CD8-positive, alpha-beta memory T cell (primary cell): ENCODE results near the gene CD96. TPM values are rescaled to one million over a fixed set of nuclear protein-coding genes. Genes with fewer than 3 reads are reported as not detected.
A peak's percentile ranks its signal among the peaks of the same experiment; 100 is the strongest.

Experiments used
- CTCF ChIA-PET: fragments of 350-600 bp; sonication (Branson Sonifier 250); formaldehyde crosslinking; loops from one replicate; lab custom pipeline; 2021; ENCODE audit warnings: antibody characterized with exemption; lab: Charles Lee
- POLR2A ChIA-PET: fragments of 350-600 bp; sonication (Branson Sonifier 250); formaldehyde crosslinking; loops from one replicate; lab custom pipeline; 2021; ENCODE audit warnings: antibody characterized with exemption; lab: Charles Lee
- DNase-seq, 5 donors: peaks; one replicate each; pipeline versions ENCODE4 v3.0.0 to v3.0.0-alpha.2; 2020 to 2022; ENCODE audit warnings: mixed read lengths in 1 of 5
- H3K27ac ChIP-seq: one replicate; pipeline ENCODE4 v1.7.0; 2013; ENCODE audit warnings: low read depth, mild to moderate bottlenecking, low read length, moderate library complexity
- H3K27me3 ChIP-seq: 2 replicates; pipeline ENCODE4 v1.7.0; 2013; ENCODE audit warnings: low read length, mild to moderate bottlenecking; ENCODE audit not compliant: insufficient read depth, poor library complexity, severe bottlenecking
- H3K36me3 ChIP-seq: 2 replicates; pipeline ENCODE4 v1.7.0; 2013; ENCODE audit warnings: mild to moderate bottlenecking, low read length, moderate library complexity; ENCODE audit not compliant: insufficient read depth
- H3K4me1 ChIP-seq: 2 replicates; pipeline ENCODE4 v1.7.0; 2013; ENCODE audit warnings: mild to moderate bottlenecking, low read length, moderate library complexity; ENCODE audit not compliant: insufficient read depth
- H3K4me3 ChIP-seq: 2 replicates; pipeline ENCODE4 v1.7.0; 2013; ENCODE audit warnings: mild to moderate bottlenecking, low read length
- H3K9me3 ChIP-seq: 2 replicates; pipeline ENCODE4 v1.7.0; 2013; ENCODE audit warnings: mild to moderate bottlenecking, low read length
- H3K27ac Mint-ChIP-seq, 8 donors: one replicate each; pipeline ENCODE4 v1.8.0; 2020 to 2021; ENCODE audit warnings: mixed read lengths in 8 of 8, mild to moderate bottlenecking in 6 of 8, inconsistent platforms in 3 of 8, moderate library complexity in 3 of 8
- H3K27me3 Mint-ChIP-seq, 2 donors: one replicate each; pipeline ENCODE4 v1.8.0; 2020 to 2021; ENCODE audit warnings: mixed read lengths in 2 of 2, mild to moderate bottlenecking in 1 of 2, moderate library complexity in 1 of 2
- H3K36me3 Mint-ChIP-seq, 3 donors: one replicate each; pipeline ENCODE4 v1.8.0; 2020 to 2021; ENCODE audit warnings: mixed read lengths in 3 of 3, inconsistent platforms in 1 of 3, mild to moderate bottlenecking in 1 of 3
- H3K4me1 Mint-ChIP-seq, 3 donors: one replicate each; pipeline ENCODE4 v1.8.0; 2020 to 2021; ENCODE audit warnings: mixed read lengths in 3 of 3, inconsistent platforms in 1 of 3, mild to moderate bottlenecking in 1 of 3
- H3K4me3 Mint-ChIP-seq, 7 donors: one replicate each; pipeline ENCODE4 v1.8.0; 2020 to 2021; ENCODE audit warnings: mixed read lengths in 7 of 7, mild to moderate bottlenecking in 6 of 7, moderate library complexity in 4 of 7, inconsistent platforms in 2 of 7
- H3K9me3 Mint-ChIP-seq, 5 donors: one replicate each; pipeline ENCODE4 v1.8.0; 2020 to 2022; ENCODE audit warnings: mixed read lengths in 5 of 5, mild to moderate bottlenecking in 3 of 5, moderate library complexity in 2 of 5, inconsistent platforms in 1 of 5
- polyA plus RNA-seq: library from polyadenylated mRNA; unstranded; fragments of 300-500 nt; fragmentation: Illumina TruSeq; gene quantifications from one replicate; pipeline ENCODE4 v1.2.3, GENCODE V29; 2021
- total RNA-seq, 2 experiments: library from RNA; stranded (reverse); gene quantifications; one replicate each; pipeline ENCODE4 v1.2.3, GENCODE V29; 2021

Gene CD96
- total and polyA plus RNA-seq, 3 experiments from 2014 or later = 69.1 to 262 (median 80.9) TPM

DNA sequence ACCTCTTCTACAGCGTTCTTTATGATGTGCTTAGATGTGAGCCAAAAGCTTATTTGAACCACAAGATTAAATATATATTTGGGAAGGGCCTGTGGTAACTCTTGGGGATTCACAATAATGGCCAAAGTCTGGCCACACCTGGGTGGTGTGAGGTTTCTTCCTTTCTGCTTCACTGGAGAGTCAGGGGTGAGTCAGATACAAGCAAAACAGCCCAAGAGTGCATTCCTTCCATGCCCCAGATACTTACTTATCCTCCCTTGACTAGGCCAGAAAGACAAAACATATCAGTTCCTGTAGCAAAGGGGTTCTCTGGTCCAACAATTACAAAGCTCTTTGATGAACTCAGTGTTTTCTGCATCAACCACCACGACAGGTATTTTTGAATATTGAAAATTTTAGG is 52.2 kb downstream of the CD96 start:
- Mint-ChIP-seq H3K36me3 (peaks cover 12 to 87% (median 25%) of the 10 kb centered on the region in 3 donors), H3K9me3 (no peaks in the 10 kb centered on the region), H3K27me3 (no peaks in the 10 kb centered on the region), H3K27ac (peak overlapping the region; percentile 57 to 96 (median 82)), H3K4me3 (peak overlapping the region in 4 of 7 donors; percentile 3 to 46 (median 18)), H3K4me1 (peaks cover 46 to 84% (median 80%) of the 10 kb centered on the region in 3 donors)
- ChIA-PET POLR2A (no interaction called here), CTCF (interaction anchor here (1.0 kb wide), 1 partner anchor 22 kb away, joined by 3 read pairs; no protein-coding TSS in a partner anchor)
- Histone ChIP-seq H3K27me3 (no peaks in the 10 kb centered on the region), H3K27ac (no peak overlapping the region), H3K4me3 (no peak overlapping the region), H3K4me1 (peaks cover 16% of the 10 kb centered on the region), H3K36me3 (peaks cover 22% of the 10 kb centered on the region), H3K9me3 (no peaks in the 10 kb centered on the region)
- DNase-seq = no peak

DNA sequence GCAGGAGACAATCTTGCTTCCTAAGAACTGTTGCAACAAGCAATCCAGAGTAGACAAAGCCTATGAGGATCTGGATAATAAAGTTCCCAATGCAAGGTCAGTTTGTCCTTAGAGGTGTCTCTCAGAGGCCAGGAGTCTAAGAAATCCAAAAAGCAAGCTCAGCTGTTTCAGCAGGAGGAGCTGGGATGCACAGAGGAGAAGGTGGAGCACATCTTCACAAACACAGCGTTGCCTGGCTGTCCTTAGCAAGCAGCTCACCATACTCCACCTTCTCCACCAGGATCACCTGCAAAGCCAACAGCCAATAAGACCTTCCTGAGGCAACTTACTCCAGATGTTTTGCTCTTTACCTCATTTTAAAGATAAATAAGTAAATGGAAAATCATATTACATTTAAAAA is 52.8 kb downstream of the CD96 start:
- CTCF ChIA-PET = interaction anchor here (1.0 kb wide), 1 partner anchor 22 kb away, joined by 3 read pairs; no protein-coding TSS in a partner anchor
- Mint-ChIP-seq H3K27ac (peak overlapping the region; percentile 51 to 95 (median 80)), H3K9me3 (no peaks in the 10 kb centered on the region), H3K36me3 (peaks cover 12 to 84% (median 26%) of the 10 kb centered on the region in 3 donors), H3K4me3 (peak overlapping the region in 1 of 7 donors; percentile 44), H3K4me1 (peaks cover 43 to 78% (median 76%) of the 10 kb centered on the region in 3 donors), H3K27me3 (no peaks in the 10 kb centered on the region)
- Histone ChIP-seq H3K4me3 (no peak overlapping the region), H3K9me3 (no peaks in the 10 kb centered on the region), H3K27me3 (no peaks in the 10 kb centered on the region), H3K36me3 (peaks cover 22% of the 10 kb centered on the region), H3K4me1 (peaks cover 16% of the 10 kb centered on the region), H3K27ac (no peak overlapping the region)
- POLR2A ChIA-PET = no interaction called here
- no peak for DNase-seq

DNA sequence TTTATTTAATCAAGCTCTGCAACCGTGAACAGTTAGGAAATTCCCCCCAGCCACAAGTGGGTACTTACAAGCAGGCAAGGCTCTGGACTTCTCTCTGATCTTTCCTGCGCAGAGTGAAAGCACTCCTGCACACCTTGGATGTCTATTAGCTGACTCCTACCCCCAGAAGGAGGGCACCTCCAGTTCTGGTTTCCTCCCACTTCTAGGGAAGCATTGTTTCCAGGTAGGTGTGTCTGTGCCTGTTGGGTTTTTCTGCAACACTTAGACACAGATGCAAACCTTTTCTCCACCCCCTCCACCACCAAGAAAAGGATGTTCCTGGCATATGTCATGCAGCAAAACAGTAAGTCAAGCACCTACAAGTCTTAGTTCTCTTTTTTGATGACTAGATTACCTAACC is 53.2 kb downstream of the CD96 start, which contains the start of gene ZBED2:
Gene ZBED2, minus strand, starts transcription at position 115 of the 400 bp plus-strand sequence. CDS start 1,145 bp downstream, outside the sequence.
- H3K27me3 ChIP-seq = no peaks in the 10 kb centered on the region
- no peak within 1 kb of the TSS for H3K4me3 ChIP-seq
- H3K4me1 ChIP-seq = peaks cover 16% of the 10 kb centered on the region
- ChIA-PET CTCF (interaction anchor here (1.0 kb wide), 1 partner anchor 21 kb away, joined by 3 read pairs; no protein-coding TSS in a partner anchor), POLR2A (no interaction called here)
- no peak for DNase-seq
- H3K27ac ChIP-seq = no peak within 1 kb of the TSS
- H3K9me3 ChIP-seq = no peaks in the 10 kb centered on the region
- H3K4me1 Mint-ChIP-seq = peaks cover 43 to 77% (median 75%) of the 10 kb centered on the region in 3 donors
- peak within 1 kb of the TSS in 3 of 7 donors; percentile 43 to 46 (median 44) for H3K4me3 Mint-ChIP-seq
- H3K27ac Mint-ChIP-seq = peak within 1 kb of the TSS; percentile 65 to 96 (median 84)
- H3K27me3 Mint-ChIP-seq = no peaks in the 10 kb centered on the region
- peaks cover 12 to 84% (median 29%) of the 10 kb centered on the region in 3 donors for H3K36me3 Mint-ChIP-seq
- H3K9me3 Mint-ChIP-seq = no peaks in the 10 kb centered on the region
- peaks cover 24% of the 10 kb centered on the region for H3K36me3 ChIP-seq

DNA sequence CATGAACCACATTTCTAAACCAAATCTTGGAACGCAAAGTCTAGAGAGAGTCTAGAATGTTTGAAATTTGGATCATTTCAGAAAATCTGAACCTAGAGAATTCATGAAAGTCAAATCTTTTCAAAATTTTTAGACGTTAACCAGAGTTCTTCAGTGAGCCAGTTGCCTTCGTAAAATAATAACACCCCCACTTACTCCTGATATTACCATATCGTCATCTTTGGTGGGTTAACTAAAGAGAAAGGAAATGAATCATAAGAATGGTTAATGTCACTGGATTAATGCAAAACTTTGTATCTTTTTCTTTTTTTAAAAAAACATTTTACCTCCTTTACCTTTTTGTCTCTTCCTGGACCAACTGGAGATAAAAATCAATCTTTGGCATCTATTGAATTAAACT is 54.3 kb downstream of the CD96 start:
- H3K36me3 Mint-ChIP-seq = peaks cover 17 to 85% (median 34%) of the 10 kb centered on the region in 3 donors
- CTCF ChIA-PET = no interaction called here
- H3K36me3 ChIP-seq = peaks cover 25% of the 10 kb centered on the region

DNA sequence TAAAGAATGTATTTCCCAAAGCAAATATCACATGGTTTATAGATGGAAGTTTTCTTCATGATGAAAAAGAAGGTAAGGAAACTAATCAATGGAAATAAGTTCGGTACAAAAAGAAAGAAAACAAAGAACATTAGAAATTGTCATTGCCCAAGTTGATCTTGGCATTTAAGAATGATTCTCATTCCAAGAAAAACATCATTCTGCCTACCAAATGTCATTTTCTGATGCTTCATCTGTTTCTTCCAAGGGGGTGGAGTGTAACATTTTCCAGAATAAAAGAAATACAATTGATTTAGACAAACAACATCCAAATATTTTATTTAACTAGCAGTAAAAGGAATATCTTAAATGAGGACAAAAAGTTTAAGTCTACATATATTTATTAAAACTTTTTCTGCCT is 56.1 kb downstream of the CD96 start:
- no peaks in the 10 kb centered on the region for H3K27me3 ChIP-seq
- ChIA-PET POLR2A (no interaction called here), CTCF (no interaction called here)
- peaks cover 16% of the 10 kb centered on the region for H3K36me3 ChIP-seq
- H3K4me1 ChIP-seq = peaks cover 12% of the 10 kb centered on the region
- no peaks in the 10 kb centered on the region for H3K9me3 Mint-ChIP-seq
- no peak overlapping the region for H3K4me3 ChIP-seq
- H3K4me1 Mint-ChIP-seq = peaks cover 32 to 64% (median 61%) of the 10 kb centered on the region in 3 donors
- H3K36me3 Mint-ChIP-seq = peaks cover 17 to 85% (median 36%) of the 10 kb centered on the region in 3 donors
- no peaks in the 10 kb centered on the region for H3K9me3 ChIP-seq
- H3K27ac ChIP-seq = no peak overlapping the region
- H3K27me3 Mint-ChIP-seq = no peaks in the 10 kb centered on the region
- no peak overlapping the region for H3K4me3 Mint-ChIP-seq
- no peak for DNase-seq
- peak overlapping the region; percentile 11 to 84 (median 33) for H3K27ac Mint-ChIP-seq

More for the DNA sequence above, 54.3 kb downstream of the CD96 start:
- peaks cover 16% of the 10 kb centered on the region for H3K4me1 ChIP-seq
- no peak overlapping the region for H3K4me3 ChIP-seq
- POLR2A ChIA-PET = no interaction called here
- H3K27me3 ChIP-seq = no peaks in the 10 kb centered on the region
- Mint-ChIP-seq H3K27me3 (no peaks in the 10 kb centered on the region), H3K9me3 (no peaks in the 10 kb centered on the region), H3K4me3 (peak overlapping the region in 2 of 7 donors; percentile 13 to 43), H3K27ac (peak overlapping the region; percentile 50 to 88 (median 80)), H3K4me1 (peaks cover 40 to 73% (median 71%) of the 10 kb centered on the region in 3 donors)
- no peak for DNase-seq
- H3K27ac ChIP-seq = no peak overlapping the region
- H3K9me3 ChIP-seq = no peaks in the 10 kb centered on the region

DNA sequence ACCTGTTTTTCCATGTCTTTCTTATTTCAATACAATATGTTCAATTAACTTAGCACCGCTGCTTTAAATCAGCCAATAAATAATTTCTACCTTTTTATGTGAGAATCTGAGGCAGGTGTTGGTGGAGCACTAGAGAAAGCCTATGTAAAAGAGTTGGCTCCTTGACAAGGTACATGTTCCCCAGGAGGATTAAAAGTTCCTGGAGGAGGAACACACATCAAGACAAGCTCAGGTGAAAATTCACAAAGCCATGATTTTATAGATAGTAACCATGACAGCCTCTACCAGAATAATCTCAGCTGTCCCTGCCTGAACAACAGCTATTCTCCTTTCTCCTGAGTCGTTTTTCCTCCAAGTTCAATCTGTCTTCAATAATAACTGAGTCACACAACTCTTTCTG is 56.6 kb downstream of the CD96 start:
- H3K4me1 Mint-ChIP-seq = peaks cover 33 to 64% (median 61%) of the 10 kb centered on the region in 3 donors

DNA sequence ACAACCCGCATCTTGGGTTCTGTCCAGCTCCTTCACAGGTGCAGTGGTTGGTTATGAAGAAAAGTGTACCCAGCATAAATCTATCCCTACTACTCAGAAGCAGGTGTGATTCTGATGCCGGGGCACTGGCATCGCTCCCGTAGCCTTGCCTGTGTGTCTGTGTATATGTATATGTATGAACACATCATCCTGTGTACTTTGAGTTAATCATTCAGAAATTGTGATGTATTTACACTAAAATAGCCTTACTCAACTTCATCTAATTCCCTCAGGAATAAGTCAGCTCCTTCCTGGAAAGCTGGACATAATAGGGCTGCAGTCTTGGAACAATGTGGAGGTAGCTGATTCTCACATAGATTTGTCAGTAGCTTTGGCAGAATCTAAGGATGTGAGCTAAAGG is 59.8 kb downstream of the CD96 start:
- ChIA-PET CTCF (interaction anchor here (1.6 to 1.8 kb wide), 2 partner anchors 15 to 62 kb away, joined by 3 to 7 read pairs; no protein-coding TSS in a partner anchor), POLR2A (no interaction called here)
- Mint-ChIP-seq H3K36me3 (peaks cover 22 to 86% (median 46%) of the 10 kb centered on the region in 3 donors), H3K4me1 (peaks cover 34 to 64% (median 63%) of the 10 kb centered on the region in 3 donors), H3K27me3 (no peaks in the 10 kb centered on the region), H3K9me3 (no peaks in the 10 kb centered on the region), H3K4me3 (no peak overlapping the region), H3K27ac (peak overlapping the region in 1 of 8 donors; percentile 11)
- H3K4me1 ChIP-seq = no peaks in the 10 kb centered on the region
- peaks cover 14% of the 10 kb centered on the region for H3K36me3 ChIP-seq
- H3K9me3 ChIP-seq = no peaks in the 10 kb centered on the region
- no peak overlapping the region for H3K27ac ChIP-seq
- H3K4me3 ChIP-seq = no peak overlapping the region
- no peak for DNase-seq
- H3K27me3 ChIP-seq = no peaks in the 10 kb centered on the region

More for the DNA sequence above, 56.6 kb downstream of the CD96 start:
- Mint-ChIP-seq H3K4me3 (no peak overlapping the region), H3K27me3 (no peaks in the 10 kb centered on the region), H3K27ac (peak overlapping the region in 5 of 8 donors; percentile 11 to 84 (median 36)), H3K9me3 (no peaks in the 10 kb centered on the region), H3K36me3 (peaks cover 17 to 85% (median 39%) of the 10 kb centered on the region in 3 donors)
- Histone ChIP-seq H3K9me3 (no peaks in the 10 kb centered on the region), H3K27ac (no peak overlapping the region), H3K4me1 (peaks cover 12% of the 10 kb centered on the region), H3K36me3 (peaks cover 16% of the 10 kb centered on the region), H3K27me3 (no peaks in the 10 kb centered on the region), H3K4me3 (no peak overlapping the region)
- DNase-seq = no peak
- POLR2A ChIA-PET = no interaction called here
- CTCF ChIA-PET = interaction anchor here (1.5 kb wide), 1 partner anchor 21 kb away, joined by 4 read pairs; no protein-coding TSS in a partner anchor

DNA sequence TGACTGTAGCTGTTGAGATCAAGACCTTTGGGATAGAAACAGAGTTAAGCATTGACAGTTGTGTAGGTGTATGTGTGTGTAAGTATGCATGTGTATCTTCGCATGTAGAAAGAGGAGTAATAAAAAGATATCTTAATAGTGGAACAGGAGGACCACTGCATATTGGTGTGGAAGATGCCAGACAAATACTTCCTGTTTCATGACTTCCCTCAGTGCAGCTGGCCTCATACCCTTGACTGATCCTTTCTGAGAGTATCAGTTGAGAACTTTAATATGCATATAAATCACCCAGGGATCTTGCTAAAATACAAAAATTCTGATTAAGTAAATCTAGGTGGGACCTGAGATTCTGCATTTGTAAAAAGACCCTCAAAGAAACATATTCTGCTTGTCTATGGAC is 61.7 kb downstream of the CD96 start:
- no peaks in the 10 kb centered on the region for H3K27me3 ChIP-seq
- no peaks in the 10 kb centered on the region for H3K9me3 ChIP-seq
- ChIA-PET POLR2A (no interaction called here), CTCF (interaction anchor here (2.8 kb wide), 1 partner anchor 12 kb away, joined by 8 read pairs; no protein-coding TSS in a partner anchor)
- Mint-ChIP-seq H3K4me1 (peaks cover 49 to 73% (median 71%) of the 10 kb centered on the region in 3 donors), H3K27me3 (no peaks in the 10 kb centered on the region), H3K4me3 (no peak overlapping the region), H3K9me3 (no peaks in the 10 kb centered on the region), H3K36me3 (peaks cover 12 to 85% (median 43%) of the 10 kb centered on the region in 3 donors), H3K27ac (peak overlapping the region in 7 of 8 donors; percentile 27 to 93 (median 66))
- no peak overlapping the region for H3K27ac ChIP-seq
- H3K36me3 ChIP-seq = peaks cover 8% of the 10 kb centered on the region
- no peak overlapping the region for H3K4me3 ChIP-seq
- no peak for DNase-seq
- H3K4me1 ChIP-seq = peaks cover 14% of the 10 kb centered on the region
